ENCODE results near the gene CYSTM1. TPM values are rescaled to one million over a fixed set of nuclear protein-coding genes. Genes with fewer than 3 reads are reported as not detected.

The CYSTM1 gene
- total and polyA plus RNA-seq, 2 of the 8 experiments (the other 6 are each of a cell fraction or from before 2014, with no cell fraction given): 25.0 to 47.8 TPM

GRCh38 chr5:140282266-140282665 is 107.3 kb downstream of the CYSTM1 start:
- no peak overlapping the region for H3K18ac ChIP-seq (ENCODE audit: extremely low read depth, low read length)
- H3K4me3 ChIP-seq (ENCODE audit: extremely low read depth in 1 of 4, insufficient read depth in 2 of 4, low read depth in 3 of 4, low read length in 4 of 4): no peak overlapping the region
- DNase-seq (ENCODE audit: low read depth in 1 of 2, low spot score in 2 of 2) (no peak), FAIRE-seq (no peak)
- H2AFZ ChIP-seq (ENCODE audit: low read length): no peak overlapping the region
- H4K8ac ChIP-seq (ENCODE audit: extremely low read depth, insufficient read depth, low read length): no peak overlapping the region
- POLR2A ChIA-PET (ENCODE audit: partially characterized antibody): interaction anchor here (2.9 kb wide), 1 partner anchor 20 kb away, joined by 9 read pairs; the partner anchor contains the start of gene PFDN1
- no peak overlapping the region for H3K9ac ChIP-seq (replicated peaks in 1 of 4; ENCODE audit: extremely low read depth in 1 of 4, low read depth in 3 of 4, low read length in 3 of 4)
- no peak overlapping the region for H2BK20ac ChIP-seq (ENCODE audit: low read length)
- H3K4me1 ChIP-seq (replicated peaks in 1 of 4; ENCODE audit: control insufficient read depth in 3 of 4, insufficient read depth in 4 of 4, low read length in 3 of 4): no peaks in the 10 kb centered on the region
- no peak overlapping the region for H4K91ac ChIP-seq (replicated peaks; ENCODE audit: insufficient read length, low read length)
- no peak overlapping the region for H3K4ac ChIP-seq (replicated peaks; ENCODE audit: insufficient read length, low read depth, low read length)
- H3K14ac ChIP-seq (ENCODE audit: insufficient read length): no peak overlapping the region
- H3K79me1 ChIP-seq (ENCODE audit: low read depth, low read length): no peaks in the 10 kb centered on the region; the same call in 1 of the 2 replicates
- no peaks in the 10 kb centered on the region for H3K23me2 ChIP-seq (ENCODE audit: low read depth, low read length)
- H2BK120ac ChIP-seq (replicated peaks; ENCODE audit: low read depth, low read length): no peak overlapping the region
- H4K5ac ChIP-seq (ENCODE audit: insufficient read length, low read depth, low read length): no peak overlapping the region
- H3K23ac ChIP-seq (ENCODE audit: insufficient read length): no peak overlapping the region
- no peak overlapping the region for H3K27ac ChIP-seq (ENCODE audit: low read depth, low read length)
- no peaks in the 10 kb centered on the region for H3K9me3 ChIP-seq (ENCODE audit: insufficient read depth in 2 of 2, low read depth in 1 of 2, low read length in 1 of 2)
- WGBS, 2 experiments (ENCODE audit: extremely low coverage in 1 of 2, insufficient coverage in 1 of 2, insufficient read length in 1 of 2, insufficient replicate concordance in 2 of 2, low coverage in 1 of 2, low lambda C conversion rate in 2 of 2, missing lambda C conversion rate in 1 of 2): 93% methylated on average over 2 of the region's 2 CpGs; no CpG with 5 or more reads in 1 of the 2 experiments
- CTCF ChIA-PET (ENCODE audit: partially characterized antibody): interaction anchor here (0.6 to 2.0 kb wide), 5 partner anchors 15 to 69 kb away, joined by 3 to 6 read pairs (median 4); no protein-coding TSS in a partner anchor
- H2BK5ac ChIP-seq (ENCODE audit: low read depth, low read length): no peak overlapping the region
- H3K36me3 ChIP-seq (ENCODE audit: control insufficient read depth in 2 of 4, insufficient read depth in 4 of 4, low read length in 3 of 4): peaks cover 0 to 3% (median 0%) of the 10 kb centered on the region in 4 experiments; a peak in 1 of 8 replicates
- no peaks in the 10 kb centered on the region for H3K27me3 ChIP-seq (replicated peaks in 1 of 4; ENCODE audit: control insufficient read depth in 3 of 4, extremely low read depth in 1 of 4, insufficient read depth in 3 of 4, low read length in 3 of 4)
- H3K79me2 ChIP-seq (ENCODE audit: control insufficient read depth in 1 of 2, insufficient read depth in 2 of 2, low read length in 2 of 2): peaks cover 0 to 37% of the 10 kb centered on the region in 2 experiments; a peak in 2 of 4 replicates
- no peak overlapping the region for H3K4me2 ChIP-seq (ENCODE audit: insufficient read depth in 1 of 2, low read depth in 2 of 2, low read length in 2 of 2)
- H4K20me1 ChIP-seq (replicated peaks in 1 of 2; ENCODE audit: control insufficient read depth in 1 of 2, insufficient read depth in 2 of 2, low read length in 2 of 2): no peaks in the 10 kb centered on the region
- TF ChIP-seq GTF2F1 (IDR thresholded peaks at IDR 0.05; ENCODE audit: borderline replicate concordance, low read depth, low read length) (no peak), POU5F1 (IDR thresholded peaks at IDR 0.05; ENCODE audit: low read depth, low read length) (no peak), YY1 (IDR thresholded peaks at IDR 0.05; ENCODE audit: low read depth, low read length) (no peak), E2F6 (IDR thresholded peaks at IDR 0.05) (no peak), SP2 (IDR thresholded peaks at IDR 0.05; ENCODE audit: low read length) (no peak), ATF3 (IDR thresholded peaks at IDR 0.05; ENCODE audit: insufficient read depth, low read depth, low read length) (no peak), ZNF274 (IDR thresholded peaks at IDR 0.05; ENCODE audit: borderline replicate concordance, extremely low read depth, low read length) (no peak), POLR2AphosphoS5 (IDR thresholded peaks at IDR 0.05; ENCODE audit: low read depth, low read length) (no peak), POLR2A (IDR thresholded peaks at IDR 0.05; ENCODE audit: control extremely low read depth in 1 of 2, low read depth in 2 of 2, low read length in 2 of 2) (no peak)
- H2BK15ac ChIP-seq (ENCODE audit: low read length): no peak overlapping the region
- H3K56ac ChIP-seq (replicated peaks; ENCODE audit: insufficient read length, low read depth, low read length): no peak overlapping the region
- H2AK5ac ChIP-seq (ENCODE audit: low read depth, low read length): no peak overlapping the region
- H2BK12ac ChIP-seq (ENCODE audit: low read depth, low read length): no peak overlapping the region

Measured in H1 (cell line).